ENCODE measurements around the gene TOP2A.
A peak's percentile ranks its signal among the peaks of the same experiment; 100 is the strongest.

The TOP2A gene

GRCh38 chr17:40355123-40355803, 62.4 kb downstream of the TOP2A start:
- peak; percentile 11 for DNase-seq

- DNase-seq = no peak
These were observed 63.2 kb downstream of the TOP2A start for GRCh38 chr17:40354221-40355122.

GRCh38 chr17:40352779-40353394, 64.8 kb downstream of the TOP2A start:
- no peak for DNase-seq

- DNase-seq = no peak
These were observed 65.4 kb downstream of the TOP2A start for GRCh38 chr17:40352237-40352778.

- no peak for DNase-seq
These were observed 66.1 kb downstream of the TOP2A start for GRCh38 chr17:40351359-40352236.

GRCh38 chr17:40350689-40351358, 66.9 kb downstream of the TOP2A start:
- DNase-seq = no peak

- no peak for DNase-seq
These were observed 67.6 kb downstream of the TOP2A start for GRCh38 chr17:40349895-40350688.

- DNase-seq = no peak
These were observed 68.2 kb downstream of the TOP2A start for GRCh38 chr17:40349477-40349894.

GRCh38 chr17:40348562-40349476, 68.9 kb downstream of the TOP2A start:
- peak; percentile 67 for DNase-seq

GRCh38 chr17:40348136-40348504, 69.6 kb downstream of the TOP2A start:
- DNase-seq = no peak

- no peak for DNase-seq
These were observed 70.2 kb downstream of the TOP2A start for GRCh38 chr17:40347319-40348135.

GRCh38 chr17:40346765-40347158, 70.9 kb downstream of the TOP2A start:
- no peak for DNase-seq

GRCh38 chr17:40345994-40346764, 71.5 kb downstream of the TOP2A start:
- no peak for DNase-seq

GRCh38 chr17:40345161-40345993, 72.3 kb downstream of the TOP2A start:
- DNase-seq = no peak

GRCh38 chr17:40344421-40345160, 73.1 kb downstream of the TOP2A start:
- no peak for DNase-seq
